Activated CD4-positive, alpha-beta memory T cell treated with anti-CD3 and anti-CD28 coated beads for 36 hours (primary cell): ENCODE data around the gene MDM1. TPM values are rescaled to one million over a fixed set of nuclear protein-coding genes. Genes with fewer than 3 reads are reported as not detected.

ENCODE experiments used
- CTCF ChIA-PET: fragments of 350-600 bp; sonication (Branson Sonifier 250); formaldehyde crosslinking; loops from one replicate; lab custom pipeline; 2021; ENCODE audit warnings: antibody characterized with exemption, inconsistent platforms; lab: Charles Lee
- POLR2A ChIA-PET: fragments of 350-600 bp; sonication (Branson Sonifier 250); formaldehyde crosslinking; loops from one replicate; lab custom pipeline; 2021; ENCODE audit warnings: antibody characterized with exemption; lab: Charles Lee
- DNase-seq: peaks from one replicate; pipeline ENCODE4 v3.0.0-alpha.2; 2020
- H3K27ac Mint-ChIP-seq: one replicate; pipeline ENCODE4 v1.8.0; 2021; ENCODE audit warnings: mixed read lengths
- H3K27me3 Mint-ChIP-seq: one replicate; pipeline ENCODE4 v1.8.0; 2021; ENCODE audit warnings: mixed read lengths
- H3K36me3 Mint-ChIP-seq: one replicate; pipeline ENCODE4 v1.8.0; 2021; ENCODE audit warnings: mixed read lengths
- H3K4me1 Mint-ChIP-seq: one replicate; pipeline ENCODE4 v1.8.0; 2021; ENCODE audit warnings: low read depth, mixed read lengths
- H3K4me3 Mint-ChIP-seq: one replicate; pipeline ENCODE4 v1.8.0; 2021; ENCODE audit warnings: mild to moderate bottlenecking, mixed read lengths
- H3K9me3 Mint-ChIP-seq: one replicate; pipeline ENCODE4 v1.8.0; 2021; ENCODE audit warnings: mixed read lengths
- intact Hi-C: fragments of 100-400 bp; cut with micrococcal nuclease; formaldehyde crosslinking; loops from one replicate; pipeline ENCODE4 v1.15.1; 2023
- total RNA-seq, 2 experiments: library from RNA; stranded (reverse); gene quantifications; one replicate each; pipeline ENCODE4 v1.2.3, GENCODE V29; 2021

Gene MDM1
- total RNA-seq, 2 experiments from 2014 or later, result 13.8 to 15.6 TPM

- DNase-seq, result no peak
- Mint-ChIP-seq H3K36me3 (peaks cover 4% of the 10 kb centered on the region), H3K27ac (no peak overlapping the region), H3K4me3 (no peak overlapping the region), H3K9me3 (no peaks in the 10 kb centered on the region), H3K4me1 (peaks cover 61% of the 10 kb centered on the region), H3K27me3 (no peaks in the 10 kb centered on the region)
- ChIA-PET POLR2A (no interaction called here), CTCF (interaction anchor here (0.5 kb wide), 1 partner anchor 442 kb away, joined by 3 read pairs; no protein-coding TSS in a partner anchor)
- intact Hi-C loops, result loop anchor here (5.0 kb wide), 1 partner anchor 437 kb away; the partner anchor contains the start of gene MDM2
Measured at GRCh38 chr12:68370006-68370590, 37.9 kb upstream of the MDM1 start.

GRCh38 chr12:68368327-68368726 lies 36.2 kb upstream of the MDM1 start:
- no peak overlapping the region for H3K27ac Mint-ChIP-seq
- H3K4me3 Mint-ChIP-seq, result no peak overlapping the region
- peaks cover 63% of the 10 kb centered on the region for H3K4me1 Mint-ChIP-seq
- peaks cover 2% of the 10 kb centered on the region for H3K36me3 Mint-ChIP-seq
- ChIA-PET CTCF (no interaction called here), POLR2A (no interaction called here)
- no peaks in the 10 kb centered on the region for H3K27me3 Mint-ChIP-seq
- H3K9me3 Mint-ChIP-seq, result no peaks in the 10 kb centered on the region
- intact Hi-C loops, result no loop called here
- DNase-seq, result no peak

GRCh38 chr12:68367903-68368302 lies 35.7 kb upstream of the MDM1 start:
- ChIA-PET CTCF (no interaction called here), POLR2A (interaction anchor here (1.5 kb wide), 1 partner anchor 127 kb away, joined by 3 read pairs; no protein-coding TSS in a partner anchor)
- intact Hi-C loops, result no loop called here
- Mint-ChIP-seq H3K27ac (no peak overlapping the region), H3K9me3 (no peaks in the 10 kb centered on the region), H3K4me3 (no peak overlapping the region), H3K4me1 (peaks cover 62% of the 10 kb centered on the region), H3K36me3 (no peaks in the 10 kb centered on the region), H3K27me3 (no peaks in the 10 kb centered on the region)
- DNase-seq, result no peak

- intact Hi-C loops, result no loop called here
- ChIA-PET CTCF (no interaction called here), POLR2A (interaction anchor here (1.5 kb wide), 1 partner anchor 126 kb away, joined by 3 read pairs; no protein-coding TSS in a partner anchor)
- peaks cover 58% of the 10 kb centered on the region for H3K4me1 Mint-ChIP-seq
- peak; percentile 59 for DNase-seq
- H3K9me3 Mint-ChIP-seq, result no peaks in the 10 kb centered on the region
- H3K27me3 Mint-ChIP-seq, result no peaks in the 10 kb centered on the region
- H3K27ac Mint-ChIP-seq, result peak overlapping the region; percentile 76
- H3K4me3 Mint-ChIP-seq, result no peak overlapping the region
- H3K36me3 Mint-ChIP-seq, result no peaks in the 10 kb centered on the region
Measured at GRCh38 chr12:68367116-68367515, 35.0 kb upstream of the MDM1 start.

GRCh38 chr12:68364893-68365725 lies 32.9 kb upstream of the MDM1 start:
- Mint-ChIP-seq H3K4me3 (peak overlapping the region; percentile 79), H3K27me3 (no peaks in the 10 kb centered on the region), H3K9me3 (no peaks in the 10 kb centered on the region), H3K4me1 (peaks cover 53% of the 10 kb centered on the region), H3K27ac (peak overlapping the region; percentile 92), H3K36me3 (no peaks in the 10 kb centered on the region)
- DNase-seq, result peak; percentile 94
- intact Hi-C loops, result loop anchor here (1.0 to 2.0 kb wide), 6 partner anchors 9 to 246 kb away; partner anchors contain the start of genes MDM1 and RAP1B
- POLR2A ChIA-PET, result interaction anchor here (0.7 to 2.9 kb wide), 9 partner anchors 9 to 443 kb away, joined by 3 to 30 read pairs (median 5); partner anchors contain the start of genes MDM2 and RAP1B
- CTCF ChIA-PET, result interaction anchor here (0.8 to 1.6 kb wide), 6 partner anchors 9 to 288 kb away, joined by 3 to 6 read pairs (median 3); no protein-coding TSS in a partner anchor

GRCh38 chr12:68364328-68364727 lies 32.2 kb upstream of the MDM1 start:
- ChIA-PET POLR2A (interaction anchor here (1.4 to 2.9 kb wide), 4 partner anchors 10 to 443 kb away, joined by 5 to 30 read pairs (median 12); partner anchors contain the start of genes MDM2 and RAP1B), CTCF (interaction anchor here (1.1 to 1.6 kb wide), 3 partner anchors 88 to 289 kb away, joined by 3 read pairs; no protein-coding TSS in a partner anchor)
- Mint-ChIP-seq H3K4me1 (peaks cover 57% of the 10 kb centered on the region), H3K27me3 (no peaks in the 10 kb centered on the region), H3K27ac (peak overlapping the region; percentile 92), H3K9me3 (no peaks in the 10 kb centered on the region), H3K4me3 (peak overlapping the region; percentile 79), H3K36me3 (no peaks in the 10 kb centered on the region)
- intact Hi-C loops, result loop anchor here (2.0 kb wide), 2 partner anchors 32 to 246 kb away; partner anchors contain the start of genes MDM1 and RAP1B
- DNase-seq, result no peak

GRCh38 chr12:68361953-68362352 lies 29.8 kb upstream of the MDM1 start:
- Mint-ChIP-seq H3K4me3 (no peak overlapping the region), H3K27me3 (no peaks in the 10 kb centered on the region), H3K4me1 (peaks cover 45% of the 10 kb centered on the region), H3K9me3 (no peaks in the 10 kb centered on the region), H3K36me3 (no peaks in the 10 kb centered on the region), H3K27ac (no peak overlapping the region)
- DNase-seq, result no peak
- intact Hi-C loops, result no loop called here
- CTCF ChIA-PET, result no interaction called here
- POLR2A ChIA-PET, result interaction anchor here (1.8 kb wide), 1 partner anchor 12 kb away, joined by 6 read pairs; no protein-coding TSS in a partner anchor

GRCh38 chr12:68359674-68360073 lies 27.5 kb upstream of the MDM1 start:
- no peak overlapping the region for H3K4me3 Mint-ChIP-seq
- no peaks in the 10 kb centered on the region for H3K9me3 Mint-ChIP-seq
- ChIA-PET CTCF (interaction anchor here (0.8 to 2.7 kb wide), 24 partner anchors 9 to 449 kb away, joined by 3 to 13 read pairs (median 4); partner anchors contain the start of gene MDM2), POLR2A (interaction anchor here (1.0 to 1.3 kb wide), 2 partner anchors 92 to 179 kb away, joined by 3 to 5 read pairs; no protein-coding TSS in a partner anchor)
- no peak overlapping the region for H3K27ac Mint-ChIP-seq
- H3K36me3 Mint-ChIP-seq, result no peaks in the 10 kb centered on the region
- intact Hi-C loops, result loop anchor here (1.0 to 5.0 kb wide), 3 partner anchors 283 to 388 kb away; partner anchors contain the start of genes NUP107 and SLC35E3
- no peak for DNase-seq
- H3K4me1 Mint-ChIP-seq, result peaks cover 29% of the 10 kb centered on the region
- no peaks in the 10 kb centered on the region for H3K27me3 Mint-ChIP-seq

- DNase-seq, result peak; percentile 71
- no peaks in the 10 kb centered on the region for H3K36me3 Mint-ChIP-seq
- no peak overlapping the region for H3K4me3 Mint-ChIP-seq
- intact Hi-C loops, result loop anchor here (1.0 to 5.0 kb wide), 4 partner anchors 283 to 449 kb away; partner anchors contain the start of genes MDM2, NUP107 and SLC35E3
- no peak overlapping the region for H3K27ac Mint-ChIP-seq
- ChIA-PET CTCF (interaction anchor here (0.8 to 2.7 kb wide), 31 partner anchors 8 to 450 kb away, joined by 3 to 13 read pairs (median 4); partner anchors contain the start of gene MDM2), POLR2A (interaction anchor here (0.9 kb wide), 1 partner anchor 258 kb away, joined by 3 read pairs; no protein-coding TSS in a partner anchor)
- H3K9me3 Mint-ChIP-seq, result no peaks in the 10 kb centered on the region
- peaks cover 21% of the 10 kb centered on the region for H3K4me1 Mint-ChIP-seq
- no peaks in the 10 kb centered on the region for H3K27me3 Mint-ChIP-seq
Measured at GRCh38 chr12:68358532-68359485, 26.6 kb upstream of the MDM1 start.

GRCh38 chr12:68356986-68357385 lies 24.8 kb upstream of the MDM1 start:
- Mint-ChIP-seq H3K27me3 (no peaks in the 10 kb centered on the region), H3K4me3 (no peak overlapping the region)

More at GRCh38 chr12:68356986-68357385, 24.8 kb upstream of the MDM1 start:
- Mint-ChIP-seq H3K36me3 (no peaks in the 10 kb centered on the region), H3K4me1 (peaks cover 12% of the 10 kb centered on the region), H3K9me3 (no peaks in the 10 kb centered on the region), H3K27ac (no peak overlapping the region)
- POLR2A ChIA-PET, result interaction anchor here (1.0 kb wide), 1 partner anchor 15 kb away, joined by 3 read pairs; no protein-coding TSS in a partner anchor
- no peak for DNase-seq
- intact Hi-C loops, result loop anchor here (5.0 kb wide), 2 partner anchors 285 to 390 kb away; partner anchors contain the start of gene SLC35E3
- CTCF ChIA-PET, result interaction anchor here (1.2 to 1.3 kb wide), 4 partner anchors 16 to 330 kb away, joined by 3 to 5 read pairs (median 4); partner anchors contain the start of gene NUP107
